PC-9 (cell line): ENCODE measurements around the gene DNASE2.

Source experiments
- CTCF ChIP-seq: fragments of 200-600 bp; sonication (generic); conservative IDR thresholded peaks from 2 replicates; pipeline ENCODE4 v1.6.1; 2017; ENCODE audit warnings: mixed run types, antibody characterized with exemption, mild to moderate bottlenecking, moderate library complexity
- EZH2 ChIP-seq: fragments of 200-600 bp; sonication (generic); IDR thresholded peaks from 2 replicates; pipeline ENCODE4 v1.8.0; 2017; ENCODE audit warnings: antibody characterized with exemption, low read depth

DNA sequence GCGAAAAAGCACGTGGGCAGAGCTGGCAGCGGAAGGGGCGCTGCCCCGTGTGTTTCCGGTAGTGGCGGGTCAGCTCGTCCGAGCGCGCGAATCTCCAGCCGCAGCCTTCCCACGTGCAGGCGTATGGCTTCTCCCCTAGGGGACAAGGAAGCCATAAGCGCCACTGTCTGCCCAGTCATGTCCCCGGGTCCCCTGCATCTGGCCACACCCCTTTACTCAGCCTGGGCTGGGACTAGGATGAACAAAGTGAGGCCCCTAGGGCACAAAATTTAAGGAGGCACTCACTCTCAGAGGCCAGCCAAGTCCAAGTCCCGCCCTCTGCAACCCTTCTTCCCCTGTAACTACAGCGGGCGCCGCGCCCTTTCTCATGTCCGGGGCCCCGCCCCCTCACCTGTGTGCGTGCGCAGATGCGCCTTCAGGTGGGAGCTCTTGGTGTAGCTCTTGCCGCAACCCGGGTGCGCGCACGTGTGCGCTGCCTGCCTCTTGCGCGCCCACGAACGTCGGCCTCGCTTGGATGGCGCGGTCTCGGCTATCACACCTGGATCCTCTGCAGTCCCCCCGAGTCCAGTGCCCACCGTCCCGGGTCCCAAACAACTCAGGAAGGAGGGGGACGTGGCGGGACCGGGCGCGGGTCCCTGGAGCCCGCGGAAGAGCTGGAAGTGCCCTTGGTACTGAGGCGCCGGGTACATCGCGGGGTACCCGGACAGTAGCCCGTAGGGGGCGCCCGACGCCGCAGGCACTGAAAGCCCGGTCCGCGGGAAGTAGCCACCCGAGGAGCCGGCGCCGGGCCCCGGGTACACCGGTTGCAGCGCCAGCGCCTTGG is 3.9 kb upstream of the DNASE2 start:
- peak; percentile 78 for TF ChIP-seq CTCF
- no peak for TF ChIP-seq EZH2
